ENCODE results near the gene DHRS7B.

- TF ChIP-seq, protein P1, sequence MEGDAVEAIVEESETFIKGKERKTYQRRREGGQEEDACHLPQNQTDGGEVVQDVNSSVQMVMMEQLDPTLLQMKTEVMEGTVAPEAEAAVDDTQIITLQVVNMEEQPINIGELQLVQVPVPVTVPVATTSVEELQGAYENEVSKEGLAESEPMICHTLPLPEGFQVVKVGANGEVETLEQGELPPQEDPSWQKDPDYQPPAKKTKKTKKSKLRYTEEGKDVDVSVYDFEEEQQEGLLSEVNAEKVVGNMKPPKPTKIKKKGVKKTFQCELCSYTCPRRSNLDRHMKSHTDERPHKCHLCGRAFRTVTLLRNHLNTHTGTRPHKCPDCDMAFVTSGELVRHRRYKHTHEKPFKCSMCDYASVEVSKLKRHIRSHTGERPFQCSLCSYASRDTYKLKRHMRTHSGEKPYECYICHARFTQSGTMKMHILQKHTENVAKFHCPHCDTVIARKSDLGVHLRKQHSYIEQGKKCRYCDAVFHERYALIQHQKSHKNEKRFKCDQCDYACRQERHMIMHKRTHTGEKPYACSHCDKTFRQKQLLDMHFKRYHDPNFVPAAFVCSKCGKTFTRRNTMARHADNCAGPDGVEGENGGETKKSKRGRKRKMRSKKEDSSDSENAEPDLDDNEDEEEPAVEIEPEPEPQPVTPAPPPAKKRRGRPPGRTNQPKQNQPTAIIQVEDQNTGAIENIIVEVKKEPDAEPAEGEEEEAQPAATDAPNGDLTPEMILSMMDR (conservative IDR thresholded peaks at IDR 0.05; ENCODE audit: low read depth, low read length): no peak
- TF ChIP-seq EZH2 (IDR thresholded peaks at IDR 0.05; ENCODE audit: low read length, unreplicated experiment): no peak
- TF ChIP-seq EZH2phosphoT487 (IDR thresholded peaks at IDR 0.05; ENCODE audit: borderline replicate concordance, low read length): no peak
Observed at GRCh38 chr17:21189361-21189760, 62.6 kb downstream of the DHRS7B start.

Data from PC-3 (cell line).